Colonic mucosa (tissue), 4 donors: ENCODE data around the gene GPR85. TPM values are rescaled to one million over a fixed set of nuclear protein-coding genes. Genes with fewer than 3 reads are reported as not detected.

ENCODE experiments used
- DNase-seq: peaks from one replicate; pipeline ENCODE4 v3.0.0-alpha.2; 2020
- H3K27ac ChIP-seq: fragments of 200-600 bp; one replicate; pipeline ENCODE4 v1.8.0; 2021
- H3K27me3 ChIP-seq: fragments of 200-600 bp; one replicate; pipeline ENCODE4 v1.8.0; 2021
- H3K36me3 ChIP-seq: fragments of 200-600 bp; one replicate; pipeline ENCODE4 v1.8.0; 2021
- H3K4me1 ChIP-seq: fragments of 200-600 bp; one replicate; pipeline ENCODE4 v1.8.0; 2021; ENCODE audit warnings: mild to moderate bottlenecking
- H3K4me3 ChIP-seq: fragments of 200-600 bp; one replicate; pipeline ENCODE4 v1.8.0; 2021
- H3K9ac ChIP-seq, 2 donors: one replicate each; pipeline ENCODE4 v1.7.0; 2013; ENCODE audit warnings: control low read depth in 2 of 2, low read depth in 2 of 2, low read length in 2 of 2
- H3K9me3 ChIP-seq: fragments of 200-600 bp; one replicate; pipeline ENCODE4 v1.8.0; 2021
- CTCF ChIP-seq: fragments of 200-600 bp; IDR thresholded peaks from one replicate; pipeline ENCODE4 v1.8.0; 2022; ENCODE audit warnings: antibody characterized with exemption, mild to moderate bottlenecking
- intact Hi-C: fragments of 100-400 bp; cut with DNase I; formaldehyde crosslinking; loops from one replicate; pipeline ENCODE4 v1.14.1; 2022
- total RNA-seq, 2 donors: library from RNA; stranded (reverse); fragmentation: NEBNext Ultra II Directional in 1 of 2; extraction: Animal tissue kit (Norgen Biotek cat#: 25700) in 1 of 2; gene quantifications; one replicate each; pipeline ENCODE4 v1.2.1, GENCODE V29; 2021
- donor health status: healthy.
- donor health status: DM: no; HTN: no; CAD: no.
- donor health status: DM: no; HTN: no; CAD: no.

The GPR85 gene
- total RNA-seq, 2 donors from 2014 or later: 0.15 to 0.35 TPM

GRCh38 chr7:113092762-113093161 is 6.1 kb upstream of the GPR85 start:
- no peak overlapping the region for H3K27ac ChIP-seq
- H3K9ac ChIP-seq: no peak overlapping the region
- no peak overlapping the region for H3K4me3 ChIP-seq
- H3K9me3 ChIP-seq: no peaks in the 10 kb centered on the region
- intact Hi-C loops: no loop called here
- H3K4me1 ChIP-seq: no peaks in the 10 kb centered on the region
- no peaks in the 10 kb centered on the region for H3K36me3 ChIP-seq
- H3K27me3 ChIP-seq: no peaks in the 10 kb centered on the region
- TF ChIP-seq CTCF: no peak
- no peak for DNase-seq

GRCh38 chr7:113087071-113087998 is 708 bp upstream of the GPR85 start:
- intact Hi-C loops: no loop called here
- Histone ChIP-seq H3K27me3 (peaks cover 8% of the 10 kb centered on the region), H3K9ac (no peak overlapping the region), H3K4me1 (no peaks in the 10 kb centered on the region), H3K4me3 (no peak overlapping the region), H3K27ac (no peak overlapping the region), H3K9me3 (no peaks in the 10 kb centered on the region), H3K36me3 (no peaks in the 10 kb centered on the region)
- no peak for DNase-seq
- no peak for TF ChIP-seq CTCF

GRCh38 chr7:113085781-113086390 is 741 bp downstream of the GPR85 start:
- Histone ChIP-seq H3K4me1 (no peaks in the 10 kb centered on the region), H3K9ac (no peak overlapping the region), H3K4me3 (no peak overlapping the region), H3K9me3 (no peaks in the 10 kb centered on the region), H3K27me3 (peaks cover 8% of the 10 kb centered on the region), H3K36me3 (no peaks in the 10 kb centered on the region), H3K27ac (no peak overlapping the region)
- intact Hi-C loops: no loop called here
- no peak for DNase-seq
- no peak for TF ChIP-seq CTCF

GRCh38 chr7:113084496-113085172 is 2.0 kb downstream of the GPR85 start:
- no peak for DNase-seq
- H3K9ac ChIP-seq: no peak overlapping the region
- no peaks in the 10 kb centered on the region for H3K36me3 ChIP-seq
- no peaks in the 10 kb centered on the region for H3K9me3 ChIP-seq
- no peak overlapping the region for H3K4me3 ChIP-seq
- peaks cover 8% of the 10 kb centered on the region for H3K27me3 ChIP-seq
- no peak overlapping the region for H3K27ac ChIP-seq
- TF ChIP-seq CTCF: no peak
- intact Hi-C loops: no loop called here
- no peaks in the 10 kb centered on the region for H3K4me1 ChIP-seq

- Histone ChIP-seq H3K4me1 (no peaks in the 10 kb centered on the region), H3K9ac (no peak overlapping the region), H3K27me3 (peaks cover 8% of the 10 kb centered on the region), H3K9me3 (no peaks in the 10 kb centered on the region), H3K36me3 (no peaks in the 10 kb centered on the region), H3K4me3 (no peak overlapping the region), H3K27ac (no peak overlapping the region)
- no peak for TF ChIP-seq CTCF
- DNase-seq: no peak
- intact Hi-C loops: no loop called here
These were observed 2.7 kb downstream of the GPR85 start for GRCh38 chr7:113083816-113084495.
